ENCODE results near the gene OSBPL10. TPM values are rescaled to one million over a fixed set of nuclear protein-coding genes. Genes with fewer than 3 reads are reported as not detected.

Gene OSBPL10
- total and polyA plus RNA-seq, 2 of the 8 experiments (the other 6 are each of a cell fraction or from before 2014, with no cell fraction given): 26.2 to 86.7 TPM

DNA sequence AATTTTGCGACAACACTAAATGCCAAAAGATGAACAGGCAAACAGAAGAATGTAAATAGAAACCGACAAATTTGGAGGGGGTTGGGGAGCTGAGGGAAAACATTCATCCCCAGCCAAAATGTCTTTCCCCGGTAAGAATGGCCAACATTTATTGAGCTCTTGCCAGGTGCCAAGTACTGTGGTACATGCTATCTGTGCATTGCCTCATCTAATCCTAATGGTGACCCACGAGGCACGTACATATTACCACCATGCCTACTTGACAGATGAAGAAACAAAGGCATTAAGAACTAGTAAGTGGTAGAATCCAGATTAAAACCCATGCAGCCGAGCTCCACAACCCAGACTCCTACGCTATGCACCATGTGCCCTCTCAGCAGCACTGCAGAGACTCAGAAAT, 242.7 kb downstream of the OSBPL10 start:
- H3K79me1 ChIP-seq (ENCODE audit: low read depth, low read length): peaks cover 2% of the 10 kb centered on the region; the same call in 1 of the 2 replicates
- no peak overlapping the region for H3K18ac ChIP-seq (ENCODE audit: extremely low read depth, low read length)
- H3K14ac ChIP-seq (ENCODE audit: insufficient read length): no peak overlapping the region
- ChIA-PET CTCF (ENCODE audit: partially characterized antibody) (interaction anchor here (0.6 to 4.2 kb wide), 2 partner anchors 13 to 14 kb away, joined by 3 to 17 read pairs; no protein-coding TSS in a partner anchor), POLR2A (ENCODE audit: partially characterized antibody) (interaction anchor here (0.5 to 0.7 kb wide), 2 partner anchors 12 to 256 kb away, joined by 3 to 5 read pairs; no protein-coding TSS in a partner anchor)
- no peak overlapping the region for H2BK12ac ChIP-seq (ENCODE audit: low read depth, low read length)
- no peaks in the 10 kb centered on the region for H3K27me3 ChIP-seq (replicated peaks in 1 of 4; ENCODE audit: control insufficient read depth in 3 of 4, extremely low read depth in 1 of 4, insufficient read depth in 3 of 4, low read length in 3 of 4)
- no peak overlapping the region for H2BK20ac ChIP-seq (ENCODE audit: low read length)
- H3K36me3 ChIP-seq (ENCODE audit: control insufficient read depth in 2 of 4, insufficient read depth in 4 of 4, low read length in 3 of 4): no peaks in the 10 kb centered on the region; a peak in 1 of 8 replicates
- H3K79me2 ChIP-seq (ENCODE audit: control insufficient read depth in 1 of 2, insufficient read depth in 2 of 2, low read length in 2 of 2): peaks cover 0 to 2% of the 10 kb centered on the region in 2 experiments; a peak in 1 of 4 replicates
- DNase-seq (ENCODE audit: low read depth in 1 of 2, low spot score in 2 of 2): no peak
- no peak overlapping the region for H3K27ac ChIP-seq (ENCODE audit: low read depth, low read length)
- H2AK5ac ChIP-seq (ENCODE audit: low read depth, low read length): no peak overlapping the region
- H4K8ac ChIP-seq (ENCODE audit: extremely low read depth, insufficient read depth, low read length): no peak overlapping the region
- H2BK5ac ChIP-seq (ENCODE audit: low read depth, low read length): no peak overlapping the region
- no peak overlapping the region for H3K9ac ChIP-seq (replicated peaks in 1 of 4; ENCODE audit: extremely low read depth in 1 of 4, low read depth in 3 of 4, low read length in 3 of 4)
- H3K4me1 ChIP-seq (replicated peaks in 1 of 4; ENCODE audit: control insufficient read depth in 3 of 4, insufficient read depth in 4 of 4, low read length in 3 of 4): peaks cover 0 to 7% (median 3%) of the 10 kb centered on the region in 4 experiments; a peak in 3 of 7 replicates
- H4K5ac ChIP-seq (ENCODE audit: insufficient read length, low read depth, low read length): no peak overlapping the region
- no peak overlapping the region for H4K91ac ChIP-seq (replicated peaks; ENCODE audit: insufficient read length, low read length)
- H3K23ac ChIP-seq (ENCODE audit: insufficient read length): no peak overlapping the region
- no peak for FAIRE-seq
- no peak overlapping the region for H2BK120ac ChIP-seq (replicated peaks; ENCODE audit: low read depth, low read length)
- H4K20me1 ChIP-seq (replicated peaks in 1 of 2; ENCODE audit: control insufficient read depth in 1 of 2, insufficient read depth in 2 of 2, low read length in 2 of 2): no peaks in the 10 kb centered on the region
- no peak overlapping the region for H3K4ac ChIP-seq (replicated peaks; ENCODE audit: insufficient read length, low read depth, low read length)
- H3K4me2 ChIP-seq (ENCODE audit: insufficient read depth in 1 of 2, low read depth in 2 of 2, low read length in 2 of 2): no peak overlapping the region
- WGBS, 2 experiments (ENCODE audit: extremely low coverage in 1 of 2, insufficient coverage in 1 of 2, insufficient read length in 1 of 2, insufficient replicate concordance in 2 of 2, low coverage in 1 of 2, low lambda C conversion rate in 2 of 2, missing lambda C conversion rate in 1 of 2): 79% methylated on average over 7 of the region's 7 CpGs; no CpG with 5 or more reads in 1 of the 2 experiments
- no peaks in the 10 kb centered on the region for H3K23me2 ChIP-seq (ENCODE audit: low read depth, low read length)
- no peak overlapping the region for H2BK15ac ChIP-seq (ENCODE audit: low read length)
- H3K9me3 ChIP-seq (ENCODE audit: insufficient read depth in 2 of 2, low read depth in 1 of 2, low read length in 1 of 2): no peaks in the 10 kb centered on the region
- H2AFZ ChIP-seq (ENCODE audit: low read length): no peak overlapping the region
- TF ChIP-seq, protein P1, sequence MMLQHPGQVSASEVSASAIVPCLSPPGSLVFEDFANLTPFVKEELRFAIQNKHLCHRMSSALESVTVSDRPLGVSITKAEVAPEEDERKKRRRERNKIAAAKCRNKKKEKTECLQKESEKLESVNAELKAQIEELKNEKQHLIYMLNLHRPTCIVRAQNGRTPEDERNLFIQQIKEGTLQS (IDR thresholded peaks at IDR 0.05; ENCODE audit: insufficient read depth, low read depth, low read length): no peak
- no peak for TF ChIP-seq POU5F1 (IDR thresholded peaks at IDR 0.05; ENCODE audit: low read depth, low read length)
- TF ChIP-seq NANOG (IDR thresholded peaks at IDR 0.05; ENCODE audit: insufficient read depth, low read depth, low read length, poor library complexity, severe bottlenecking): no peak
- no peak for TF ChIP-seq RFX5 (IDR thresholded peaks at IDR 0.05; ENCODE audit: borderline replicate concordance, low read depth, low read length)
- no peak for TF ChIP-seq SUZ12 (IDR thresholded peaks at IDR 0.05; ENCODE audit: low read length)
- TF ChIP-seq, protein P2, sequence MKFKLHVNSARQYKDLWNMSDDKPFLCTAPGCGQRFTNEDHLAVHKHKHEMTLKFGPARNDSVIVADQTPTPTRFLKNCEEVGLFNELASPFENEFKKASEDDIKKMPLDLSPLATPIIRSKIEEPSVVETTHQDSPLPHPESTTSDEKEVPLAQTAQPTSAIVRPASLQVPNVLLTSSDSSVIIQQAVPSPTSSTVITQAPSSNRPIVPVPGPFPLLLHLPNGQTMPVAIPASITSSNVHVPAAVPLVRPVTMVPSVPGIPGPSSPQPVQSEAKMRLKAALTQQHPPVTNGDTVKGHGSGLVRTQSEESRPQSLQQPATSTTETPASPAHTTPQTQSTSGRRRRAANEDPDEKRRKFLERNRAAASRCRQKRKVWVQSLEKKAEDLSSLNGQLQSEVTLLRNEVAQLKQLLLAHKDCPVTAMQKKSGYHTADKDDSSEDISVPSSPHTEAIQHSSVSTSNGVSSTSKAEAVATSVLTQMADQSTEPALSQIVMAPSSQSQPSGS (IDR thresholded peaks at IDR 0.05; ENCODE audit: low read length): no peak
- no peak for TF ChIP-seq EP300 (IDR thresholded peaks at IDR 0.05; ENCODE audit: borderline replicate concordance in 1 of 2, low read depth in 2 of 2, low read length in 2 of 2)
- TF ChIP-seq YY1 (IDR thresholded peaks at IDR 0.05; ENCODE audit: low read depth, low read length): no peak
- no peak for TF ChIP-seq RBBP5 (IDR thresholded peaks at IDR 0.05; ENCODE audit: borderline replicate concordance, low read depth, low read length)
- no peak for TF ChIP-seq POLR2AphosphoS5 (IDR thresholded peaks at IDR 0.05; ENCODE audit: low read depth, low read length)
- no peak overlapping the region for H3K4me3 ChIP-seq (ENCODE audit: extremely low read depth in 1 of 4, insufficient read depth in 2 of 4, low read depth in 3 of 4, low read length in 4 of 4)
- no peak overlapping the region for H3K56ac ChIP-seq (replicated peaks; ENCODE audit: insufficient read length, low read depth, low read length)
